Chondrocyte (in vitro differentiated cells): ENCODE measurements around the gene CEACAM21. TPM values are rescaled to one million over a fixed set of nuclear protein-coding genes. Genes with fewer than 3 reads are reported as not detected.

Source experiments
- DNase-seq: peaks from one replicate; pipeline ENCODE4 v3.0.0; 2021; ENCODE audit warnings: mixed read lengths, low spot score
- H3K27ac Mint-ChIP-seq: one replicate; pipeline ENCODE4 v1.8.0; 2021; ENCODE audit warnings: mild to moderate bottlenecking, moderate library complexity, mixed read lengths; ENCODE audit not compliant: unreplicated experiment
- H3K27me3 Mint-ChIP-seq: 2 replicates; pipeline ENCODE4 v1.8.0; 2021; ENCODE audit warnings: low read depth, mixed read lengths
- H3K36me3 Mint-ChIP-seq: 2 replicates; pipeline ENCODE4 v1.8.0; 2021; ENCODE audit warnings: low read depth, mixed read lengths
- H3K4me1 Mint-ChIP-seq: 2 replicates; pipeline ENCODE4 v1.8.0; 2021; ENCODE audit warnings: low read depth, mild to moderate bottlenecking, mixed read lengths
- H3K4me3 Mint-ChIP-seq: one replicate; pipeline ENCODE4 v1.8.0; 2021; ENCODE audit warnings: mild to moderate bottlenecking, moderate library complexity, mixed read lengths; ENCODE audit not compliant: unreplicated experiment
- H3K9me3 Mint-ChIP-seq: 2 replicates; pipeline ENCODE4 v1.8.0; 2021; ENCODE audit warnings: low read depth, mixed read lengths
- total RNA-seq: library from RNA; stranded (reverse); gene quantifications from 3 replicates; pipeline ENCODE4 v1.2.1, GENCODE V29; 2021
- TF ChIP-seq, protein P1 (sequence below): fragments of 200-600 bp; sonication (generic); IDR thresholded peaks from 2 replicates; pipeline ENCODE4 v1.5.0; 2021; ENCODE audit warnings: antibody characterized with exemption, mild to moderate bottlenecking, moderate library complexity

CEACAM21 gene
- total RNA-seq, 1 donor from 2014 or later: not detected

DNA sequence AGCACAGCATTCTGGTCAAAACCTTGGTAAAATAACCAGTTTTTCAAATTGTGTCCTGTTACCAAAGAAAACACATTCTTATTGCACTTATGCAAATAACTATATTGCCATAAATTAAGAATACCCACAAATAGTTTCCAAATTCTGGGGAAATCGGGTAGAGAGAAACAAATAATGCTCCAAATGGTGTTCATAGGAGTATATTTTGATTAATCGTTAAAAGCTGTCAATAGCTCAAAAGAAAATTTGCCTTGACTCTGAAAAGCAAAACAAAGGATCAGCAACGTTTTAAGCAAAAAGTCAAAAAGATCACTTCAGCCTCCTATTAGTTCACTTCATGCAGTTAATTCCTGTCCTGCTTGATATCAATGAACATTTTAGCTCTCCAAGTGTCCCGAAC, 22.2 kb upstream of the CEACAM21 start:
- Mint-ChIP-seq H3K27ac (no peak overlapping the region), H3K36me3 (no peaks in the 10 kb centered on the region), H3K9me3 (peaks cover 3% of the 10 kb centered on the region)

DNA sequence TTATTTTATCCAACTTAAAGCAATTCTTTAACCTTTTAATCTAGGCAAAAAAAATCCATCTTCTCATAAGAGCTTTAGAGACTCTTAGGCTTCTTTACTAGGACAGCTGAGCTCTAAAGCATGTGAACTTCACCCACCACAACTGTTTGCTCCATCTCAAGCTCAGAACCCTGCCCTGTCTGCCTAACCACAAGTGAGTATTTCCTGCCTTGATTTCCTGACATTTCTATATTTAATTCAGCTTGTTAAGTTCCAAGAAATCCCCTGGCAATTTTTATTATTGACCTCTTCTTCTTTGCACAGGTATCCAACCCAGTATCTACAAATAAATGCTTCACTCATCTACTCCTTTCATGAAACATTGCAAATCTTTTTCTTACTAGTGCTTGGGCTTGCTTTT, 21.1 kb upstream of the CEACAM21 start:
- Mint-ChIP-seq H3K4me1 (no peaks in the 10 kb centered on the region), H3K9me3 (peaks cover 3% of the 10 kb centered on the region), H3K36me3 (no peaks in the 10 kb centered on the region), H3K4me3 (no peak overlapping the region), H3K27me3 (peaks cover 34% of the 10 kb centered on the region), H3K27ac (no peak overlapping the region)
- DNase-seq: no peak
- TF ChIP-seq, protein P1, sequence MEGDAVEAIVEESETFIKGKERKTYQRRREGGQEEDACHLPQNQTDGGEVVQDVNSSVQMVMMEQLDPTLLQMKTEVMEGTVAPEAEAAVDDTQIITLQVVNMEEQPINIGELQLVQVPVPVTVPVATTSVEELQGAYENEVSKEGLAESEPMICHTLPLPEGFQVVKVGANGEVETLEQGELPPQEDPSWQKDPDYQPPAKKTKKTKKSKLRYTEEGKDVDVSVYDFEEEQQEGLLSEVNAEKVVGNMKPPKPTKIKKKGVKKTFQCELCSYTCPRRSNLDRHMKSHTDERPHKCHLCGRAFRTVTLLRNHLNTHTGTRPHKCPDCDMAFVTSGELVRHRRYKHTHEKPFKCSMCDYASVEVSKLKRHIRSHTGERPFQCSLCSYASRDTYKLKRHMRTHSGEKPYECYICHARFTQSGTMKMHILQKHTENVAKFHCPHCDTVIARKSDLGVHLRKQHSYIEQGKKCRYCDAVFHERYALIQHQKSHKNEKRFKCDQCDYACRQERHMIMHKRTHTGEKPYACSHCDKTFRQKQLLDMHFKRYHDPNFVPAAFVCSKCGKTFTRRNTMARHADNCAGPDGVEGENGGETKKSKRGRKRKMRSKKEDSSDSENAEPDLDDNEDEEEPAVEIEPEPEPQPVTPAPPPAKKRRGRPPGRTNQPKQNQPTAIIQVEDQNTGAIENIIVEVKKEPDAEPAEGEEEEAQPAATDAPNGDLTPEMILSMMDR: no peak

More for the DNA sequence above, 22.2 kb upstream of the CEACAM21 start:
- DNase-seq: no peak
- H3K4me1 Mint-ChIP-seq: no peaks in the 10 kb centered on the region
- H3K27me3 Mint-ChIP-seq: peaks cover 31% of the 10 kb centered on the region
- H3K4me3 Mint-ChIP-seq: no peak overlapping the region
- TF ChIP-seq, protein P1: no peak

DNA sequence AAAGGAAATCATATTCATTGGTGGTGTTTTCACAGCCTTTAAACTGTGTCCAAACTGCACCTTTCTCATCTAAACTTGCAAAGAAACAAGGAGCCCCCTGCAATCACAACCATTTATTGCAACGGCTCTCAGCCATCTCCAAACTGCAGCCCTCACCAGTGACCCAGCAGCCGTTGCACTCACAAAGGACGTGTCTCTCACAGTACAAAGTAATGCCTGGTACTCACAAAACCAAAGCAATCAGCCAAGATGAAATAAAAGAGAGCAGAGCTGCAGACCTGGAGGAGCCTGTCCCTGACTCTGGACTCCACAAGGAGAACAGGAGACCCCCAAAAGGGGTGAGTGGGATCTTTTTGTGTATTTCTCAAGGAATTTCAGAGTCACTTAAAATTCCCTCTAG, 20.2 kb upstream of the CEACAM21 start:
- H3K9me3 Mint-ChIP-seq: peaks cover 3% of the 10 kb centered on the region
- H3K27ac Mint-ChIP-seq: no peak overlapping the region
- no peaks in the 10 kb centered on the region for H3K4me1 Mint-ChIP-seq
- TF ChIP-seq, protein P1: no peak
- H3K36me3 Mint-ChIP-seq: no peaks in the 10 kb centered on the region
- peaks cover 37% of the 10 kb centered on the region for H3K27me3 Mint-ChIP-seq
- no peak overlapping the region for H3K4me3 Mint-ChIP-seq
- DNase-seq: no peak

DNA sequence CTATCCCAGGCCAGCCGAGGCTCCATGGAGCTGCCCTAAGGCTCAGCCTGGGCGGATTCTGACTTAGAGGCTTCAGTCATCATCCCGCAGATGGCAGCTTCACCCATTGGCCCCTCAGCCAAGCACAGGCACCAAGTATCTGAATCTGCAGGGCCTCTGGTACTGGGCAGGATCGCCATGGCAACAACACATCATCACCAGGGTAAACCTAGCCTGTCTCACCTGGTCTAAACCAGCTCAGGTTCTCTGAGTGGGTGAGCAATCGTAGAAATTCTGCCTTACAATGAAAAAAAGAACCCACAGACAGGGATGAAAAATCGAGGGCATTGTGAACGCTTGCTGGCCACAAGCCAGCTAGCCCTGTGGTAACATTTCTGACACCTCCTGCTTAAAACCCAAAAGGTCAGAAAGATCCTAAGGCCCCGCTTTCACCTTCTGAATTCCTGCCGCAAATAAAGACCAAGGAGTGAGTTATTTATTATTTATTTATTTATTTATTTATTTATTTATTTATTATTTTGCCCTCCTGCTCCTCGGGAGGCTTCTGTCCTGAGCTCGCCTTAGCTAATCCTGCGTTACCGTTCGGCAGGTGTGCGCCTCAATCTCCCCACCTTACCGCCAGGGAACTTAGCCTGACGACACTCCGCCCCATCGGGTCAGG, 12.0 kb upstream of the CEACAM21 start:
- H3K27me3 Mint-ChIP-seq: peaks cover 36% of the 10 kb centered on the region
- H3K4me3 Mint-ChIP-seq: no peak overlapping the region
- no peak overlapping the region for H3K27ac Mint-ChIP-seq
- H3K9me3 Mint-ChIP-seq: peaks cover 6% of the 10 kb centered on the region
- H3K36me3 Mint-ChIP-seq: no peaks in the 10 kb centered on the region
- no peaks in the 10 kb centered on the region for H3K4me1 Mint-ChIP-seq
- TF ChIP-seq, protein P1: no peak
- no peak for DNase-seq

DNA sequence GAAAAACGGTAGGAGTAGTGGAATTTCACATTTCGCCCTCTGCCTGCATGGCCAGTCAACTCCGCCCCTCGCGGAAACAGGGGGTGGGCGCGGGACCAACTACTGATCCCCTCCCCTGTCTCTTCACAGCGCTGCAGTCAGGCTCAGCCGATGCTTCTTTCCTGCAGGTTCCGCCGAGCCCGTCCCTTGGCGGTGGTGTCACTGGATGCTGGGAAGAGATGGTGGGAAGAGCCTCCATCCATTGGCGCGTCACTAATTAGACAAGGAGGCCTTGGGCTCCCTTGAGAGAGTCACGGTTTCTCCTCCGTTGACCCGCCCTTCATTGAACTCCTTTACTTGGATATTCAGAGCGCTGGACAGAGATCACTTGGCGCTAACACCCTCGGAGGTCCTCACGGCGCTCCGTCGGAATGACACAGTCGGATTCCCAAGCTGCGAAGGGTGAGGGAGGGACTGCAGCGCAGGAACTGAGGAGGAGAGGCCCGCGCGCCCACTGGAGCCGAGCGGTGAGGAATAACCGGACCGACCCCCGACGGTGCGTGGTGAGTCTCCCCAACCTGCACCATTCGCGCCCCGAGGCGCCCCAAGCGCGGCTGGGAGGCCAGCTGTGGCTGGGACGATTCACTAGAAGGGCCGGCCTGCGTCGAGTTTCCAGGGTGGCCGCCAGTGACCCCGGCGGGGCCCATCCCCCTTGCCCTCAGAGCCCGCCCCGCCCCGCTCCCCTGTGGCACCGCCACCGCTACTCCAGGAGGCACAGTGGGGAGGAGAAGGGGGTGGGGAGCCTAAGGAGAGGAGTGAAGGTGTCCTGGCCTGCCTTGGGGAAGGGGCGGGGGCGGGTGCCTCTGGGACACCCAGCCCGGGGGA, 11.2 kb upstream of the CEACAM21 start:
- Mint-ChIP-seq H3K4me3 (no peak overlapping the region), H3K4me1 (no peaks in the 10 kb centered on the region), H3K27me3 (peaks cover 35% of the 10 kb centered on the region), H3K9me3 (peaks cover 6% of the 10 kb centered on the region), H3K36me3 (no peaks in the 10 kb centered on the region), H3K27ac (no peak overlapping the region)
- TF ChIP-seq, protein P1: no peak
- peak; percentile 84 for DNase-seq
